Pancreas (tissue), 10 donors: ENCODE data around the gene PARM1. TPM values are rescaled to one million over a fixed set of nuclear protein-coding genes. Genes with fewer than 3 reads are reported as not detected.

Experiments
- ATAC-seq, 4 donors: fragments of 200-7000 bp; cut with Tn5 transposase; one replicate each; pipeline versions ENCODE4 v1.8.0 to v1.9.1; 2020; ENCODE audit warnings: mild to moderate bottlenecking in 4 of 4, moderate library complexity in 4 of 4
- DNase-seq, 6 donors: peaks; one replicate each; pipeline ENCODE4 v3.0.0-alpha.2; 2020
- FAIRE-seq: peaks from 2 replicates; lab custom pipeline; 2012; peaks lifted over from hg19 to GRCh38; lab: Jason Lieb, UNC
- H3K27ac ChIP-seq, 4 donors: fragments of 200-600 bp; sonication (generic); 1 replicate in 3 of 4; 2 replicates in 1 of 4; pipeline versions ENCODE4 v1.5.0 to v1.8.0; 2020
- H3K27me3 ChIP-seq, 4 donors: fragments of 200-600 bp; one replicate each; pipeline ENCODE4 v1.8.0; 2021
- H3K36me3 ChIP-seq, 3 donors: fragments of 200-600 bp; sonication (generic) in 1 of 3; one replicate each; pipeline versions ENCODE4 v1.5.0 to v1.8.0; 2020 to 2021
- H3K4me1 ChIP-seq, 3 donors: fragments of 200-600 bp; one replicate each; pipeline ENCODE4 v1.8.0; 2021
- H3K4me3 ChIP-seq, 4 donors: fragments of 200-600 bp; sonication (generic) in 2 of 4; one replicate each; pipeline versions ENCODE4 v1.5.0 to v1.8.0; 2020 to 2021
- H3K9me3 ChIP-seq, 4 donors: fragments of 200-600 bp; one replicate each; pipeline ENCODE4 v1.8.0; 2021
- WGBS, 2 donors: extraction: QIAGEN DNeasy Blood & Tissue Kit; methylation state at CpG; one replicate each; pipeline ENCODE4 v1.1.7; 2013; 5-methylcytosine and 5-hydroxymethylcytosine counted together
- intact Hi-C, 3 donors: fragments of 100-400 bp; cut with DNase I; formaldehyde crosslinking; loops; one replicate each; pipeline versions ENCODE4 v1.11.1 to v1.14.2; 2022
- polyA plus RNA-seq, 2 donors: library from polyadenylated mRNA; stranded (reverse); fragments of 200-250 nt; gene quantifications; one replicate each; pipeline ENCODE4 v1.2.3, GENCODE V29; 2013
- total RNA-seq, 6 donors: library from RNA; stranded (reverse); fragmentation: NEBNext Ultra II Directional in 4 of 6; extraction: Animal tissue kit (Norgen Biotek cat#: 25700) in 4 of 6; gene quantifications; one replicate each; pipeline versions ENCODE4 v1.2.1 to v1.2.4, GENCODE V29; 2021 to 2023
- TF ChIP-seq, protein P1 (sequence below), 4 donors: fragments of 200-600 bp; sonication (generic) in 3 of 4; IDR thresholded peaks; one replicate each; pipeline versions ENCODE4 v1.5.0 to v1.8.0; 2021; ENCODE audit warnings: antibody characterized with exemption in 4 of 4
- donor health status: healthy with polysubstance abuse.
- donor health status: DM: no; HTN: no; CAD: no; lungs with moderate emphysema.
- donor health status: DM: no; HTN: no; CAD: no.
- donor health status: control.
- donor health status: control.
- donor health status: Bipolar disorder and iron deficiency.
- donor health status: DM: yes; HTN: yes; CAD: no.
- donor health status: DM: no; HTN: no; CAD: no.
- donor health status: DM: no; HTN: no; CAD: no.
- donor health status: DM: yes; HTN: yes; CAD: no.

The PARM1 gene
- total and polyA plus RNA-seq, 8 donors, result 8.3 to 29.7 (median 24.5) TPM

DNA sequence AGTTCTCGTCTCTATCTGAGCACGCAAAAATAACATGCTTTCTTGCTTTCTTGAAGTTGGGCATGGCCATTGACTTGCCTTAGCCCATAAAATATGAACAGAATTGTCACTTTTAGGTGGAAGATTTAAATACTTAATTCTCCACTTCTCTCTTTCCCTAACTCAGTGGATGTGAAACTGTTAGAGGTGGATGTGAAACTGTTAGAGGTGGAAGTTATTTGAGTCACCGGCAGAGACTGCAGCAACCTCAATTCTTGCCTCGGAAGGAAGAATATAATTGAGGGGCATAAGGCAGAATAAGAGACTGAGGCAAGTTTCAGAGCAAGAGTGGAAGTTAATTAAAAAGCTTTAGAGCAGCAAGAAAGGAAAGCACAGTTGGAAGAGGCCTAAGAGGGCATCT lies 2.8 kb upstream of the PARM1 start:
- intact Hi-C loops, result no loop called here
- FAIRE-seq (no peak), ATAC-seq (no peak), DNase-seq (no peak)
- no peaks in the 10 kb centered on the region for H3K9me3 ChIP-seq
- H3K4me3 ChIP-seq, result no peak overlapping the region
- H3K36me3 ChIP-seq, result no peaks in the 10 kb centered on the region
- WGBS, 2 donors, result 90 to 94% methylated on average over 4 of the region's 4 CpGs
- H3K27me3 ChIP-seq, result no peaks in the 10 kb centered on the region
- TF ChIP-seq, protein P1, sequence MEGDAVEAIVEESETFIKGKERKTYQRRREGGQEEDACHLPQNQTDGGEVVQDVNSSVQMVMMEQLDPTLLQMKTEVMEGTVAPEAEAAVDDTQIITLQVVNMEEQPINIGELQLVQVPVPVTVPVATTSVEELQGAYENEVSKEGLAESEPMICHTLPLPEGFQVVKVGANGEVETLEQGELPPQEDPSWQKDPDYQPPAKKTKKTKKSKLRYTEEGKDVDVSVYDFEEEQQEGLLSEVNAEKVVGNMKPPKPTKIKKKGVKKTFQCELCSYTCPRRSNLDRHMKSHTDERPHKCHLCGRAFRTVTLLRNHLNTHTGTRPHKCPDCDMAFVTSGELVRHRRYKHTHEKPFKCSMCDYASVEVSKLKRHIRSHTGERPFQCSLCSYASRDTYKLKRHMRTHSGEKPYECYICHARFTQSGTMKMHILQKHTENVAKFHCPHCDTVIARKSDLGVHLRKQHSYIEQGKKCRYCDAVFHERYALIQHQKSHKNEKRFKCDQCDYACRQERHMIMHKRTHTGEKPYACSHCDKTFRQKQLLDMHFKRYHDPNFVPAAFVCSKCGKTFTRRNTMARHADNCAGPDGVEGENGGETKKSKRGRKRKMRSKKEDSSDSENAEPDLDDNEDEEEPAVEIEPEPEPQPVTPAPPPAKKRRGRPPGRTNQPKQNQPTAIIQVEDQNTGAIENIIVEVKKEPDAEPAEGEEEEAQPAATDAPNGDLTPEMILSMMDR (IDR thresholded peaks at IDR 0.05), result no peak
- H3K27ac ChIP-seq, result no peak overlapping the region
- H3K4me1 ChIP-seq, result peaks cover 0 to 1% (median 0%) of the 10 kb centered on the region in 3 donors

GRCh38 chr4:74931376-74931775 lies 1.5 kb upstream of the PARM1 start:
- no peak overlapping the region for H3K4me3 ChIP-seq
- ATAC-seq (no peak), DNase-seq (no peak), FAIRE-seq (no peak)
- no peak overlapping the region for H3K27ac ChIP-seq
- intact Hi-C loops, result no loop called here
- TF ChIP-seq, protein P1 (IDR thresholded peaks at IDR 0.05), result no peak
- H3K36me3 ChIP-seq, result no peaks in the 10 kb centered on the region
- no peaks in the 10 kb centered on the region for H3K9me3 ChIP-seq
- peaks cover 0 to 3% (median 0%) of the 10 kb centered on the region in 3 donors for H3K4me1 ChIP-seq
- H3K27me3 ChIP-seq, result no peaks in the 10 kb centered on the region
- WGBS, 2 donors, result 70 to 72% methylated on average over 2 of the region's 2 CpGs

DNA sequence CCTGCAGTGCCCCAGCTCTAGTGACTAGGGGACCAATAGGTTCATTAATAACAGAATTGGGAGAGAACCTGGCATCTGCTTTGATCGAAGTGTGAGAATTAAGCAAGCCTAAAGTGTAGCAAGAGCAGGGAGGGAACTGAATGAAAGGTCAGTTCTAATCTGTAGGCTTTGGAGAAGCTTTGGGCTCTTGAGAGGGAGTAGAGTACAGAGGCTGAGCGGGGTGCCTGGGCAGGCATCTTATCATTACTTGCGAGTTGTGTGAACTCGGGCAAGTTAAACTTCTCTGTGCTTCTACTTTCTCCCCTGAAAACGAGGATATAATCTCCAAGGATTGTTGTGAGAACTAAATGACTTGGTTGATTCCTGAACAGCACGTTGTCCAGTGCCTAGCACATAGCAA lies 906 bp upstream of the PARM1 start:
- intact Hi-C loops, result no loop called here

DNA sequence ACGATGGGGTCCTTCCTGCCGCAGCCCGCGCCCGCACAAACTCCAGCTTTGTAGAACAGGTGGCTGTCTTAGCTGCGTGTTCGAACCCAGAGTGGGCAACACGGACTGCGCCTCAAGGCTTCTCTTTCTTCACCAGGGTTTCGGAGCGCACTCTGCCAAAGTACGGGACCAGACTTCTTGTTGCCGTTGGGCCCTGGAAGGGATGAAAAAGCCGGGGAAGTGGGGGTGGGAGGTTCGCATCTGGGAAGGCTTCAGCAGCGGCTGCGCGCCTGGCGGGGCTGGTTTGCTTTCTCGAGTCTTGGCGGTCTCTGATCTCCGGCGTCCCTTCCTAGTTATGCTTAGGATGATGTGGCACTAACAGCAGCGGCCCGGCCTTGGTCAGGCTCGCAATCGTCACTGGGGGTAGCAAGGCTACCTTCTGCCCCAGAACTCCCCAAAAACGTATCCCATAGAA lies 673 bp downstream of the PARM1 start:
- intact Hi-C loops, result no loop called here
- TF ChIP-seq, protein P1 (IDR thresholded peaks at IDR 0.05), result no peak
- peak overlapping the region; percentile 38 to 75 (median 64) for H3K4me3 ChIP-seq
- FAIRE-seq, result no peak
- WGBS, 2 donors, result 0% methylated on average over 28 of the region's 28 CpGs
- H3K9me3 ChIP-seq, result no peaks in the 10 kb centered on the region
- DNase-seq, result peak; percentile 34 to 74 (median 44)
- no peaks in the 10 kb centered on the region for H3K27me3 ChIP-seq
- peaks cover 0 to 4% (median 3%) of the 10 kb centered on the region in 3 donors for H3K4me1 ChIP-seq
- peak overlapping the region; percentile 68 to 92 (median 85) for H3K27ac ChIP-seq
- no peaks in the 10 kb centered on the region for H3K36me3 ChIP-seq
- peak; percentile 39 to 57 (median 48) for ATAC-seq

More for the DNA sequence above, 906 bp upstream of the PARM1 start:
- TF ChIP-seq, protein P1 (IDR thresholded peaks at IDR 0.05), result no peak
- DNase-seq, result no peak
- Histone ChIP-seq H3K27ac (no peak overlapping the region), H3K36me3 (no peaks in the 10 kb centered on the region), H3K27me3 (no peaks in the 10 kb centered on the region), H3K4me1 (peaks cover 0 to 3% (median 0%) of the 10 kb centered on the region in 3 donors), H3K4me3 (no peak overlapping the region), H3K9me3 (no peaks in the 10 kb centered on the region)
- FAIRE-seq, result no peak
- 59 to 63% methylated on average over 6 of the region's 6 CpGs for WGBS, 2 donors
- ATAC-seq, result no peak

- TF ChIP-seq, protein P1 (IDR thresholded peaks at IDR 0.05), result no peak
- ATAC-seq, result peak; percentile 42 to 65 (median 57)
- peak; percentile 50 to 83 (median 63) for DNase-seq
- 1% methylated on average over 45 of the region's 45 CpGs for WGBS, 2 donors
- Histone ChIP-seq H3K4me3 (peak overlapping the region; percentile 38 to 75 (median 64)), H3K36me3 (no peaks in the 10 kb centered on the region), H3K4me1 (peaks cover 0 to 10% (median 3%) of the 10 kb centered on the region in 3 donors), H3K27ac (peak overlapping the region in 3 of 4 donors; percentile 84 to 92 (median 86)), H3K9me3 (no peaks in the 10 kb centered on the region), H3K27me3 (no peaks in the 10 kb centered on the region)
- FAIRE-seq, result no peak
- intact Hi-C loops, result no loop called here
Observed at GRCh38 chr4:74934016-74934831, 1.3 kb downstream of the PARM1 start.
